Fibroblast of lung (primary cell): ENCODE results near the gene MUC4. TPM values are rescaled to one million over a fixed set of nuclear protein-coding genes. Genes with fewer than 3 reads are reported as not detected.

Experiments used
- DNase-seq, 2 donors: peaks; one replicate each; pipeline versions ENCODE4 v3.0.0 to v3.0.0-alpha.2; 2010; ENCODE audit warnings: low read depth in 2 of 2
- H2AFZ ChIP-seq: 2 replicates; pipeline ENCODE4 v1.5.1; 2012; ENCODE audit warnings: low read length, control low read depth, inconsistent platforms
- H3K27ac ChIP-seq: 2 replicates; pipeline ENCODE4 v1.5.1; 2011; ENCODE audit warnings: low read length, control low read depth; ENCODE audit not compliant: insufficient read depth
- H3K27me3 ChIP-seq: 2 replicates; pipeline ENCODE4 v1.5.1; 2011; ENCODE audit warnings: mild to moderate bottlenecking, low read length; ENCODE audit not compliant: control insufficient read depth, insufficient read depth
- H3K36me3 ChIP-seq: 2 replicates; pipeline ENCODE4 v1.5.1; 2011; ENCODE audit warnings: low read length; ENCODE audit not compliant: control insufficient read depth, insufficient read depth
- H3K4me1 ChIP-seq: 2 replicates; pipeline ENCODE4 v1.5.1; 2011; ENCODE audit warnings: low read length; ENCODE audit not compliant: control insufficient read depth, insufficient read depth; ENCODE audit errors: extremely low read depth
- H3K4me2 ChIP-seq: 2 replicates; pipeline ENCODE4 v1.5.1; 2011; ENCODE audit warnings: low read length, control low read depth; ENCODE audit not compliant: insufficient read depth; ENCODE audit errors: extremely low read depth
- H3K4me3 ChIP-seq, 4 experiments: fragments of 200-600 bp in 1 of 4; sonication (generic) in 1 of 4; replicated peaks in 1 of 4; 2 replicates each; pipeline ENCODE4 v1.5.1; 2011 to 2016; ENCODE audit warnings: low read length in 4 of 4, low read depth in 3 of 4, mild to moderate bottlenecking in 3 of 4, control low read depth in 2 of 4, inconsistent platforms in 1 of 4, mixed read lengths in 1 of 4; ENCODE audit not compliant: insufficient read depth in 1 of 4; ENCODE audit errors: control extremely low read depth in 1 of 4
- H3K79me2 ChIP-seq: 2 replicates; pipeline ENCODE4 v1.5.1; 2012; ENCODE audit warnings: mild to moderate bottlenecking, low read length, inconsistent platforms; ENCODE audit not compliant: control insufficient read depth, insufficient read depth
- H3K9ac ChIP-seq: 2 replicates; pipeline ENCODE4 v1.5.1; 2011; ENCODE audit warnings: mild to moderate bottlenecking, low read length, control low read depth; ENCODE audit not compliant: insufficient read depth
- H3K9me3 ChIP-seq: 2 replicates; pipeline ENCODE4 v1.5.1; 2012; ENCODE audit warnings: low read depth, low read length; ENCODE audit not compliant: control insufficient read depth, insufficient read depth
- H4K20me1 ChIP-seq: 2 replicates; pipeline ENCODE4 v1.5.1; 2011; ENCODE audit warnings: low read length; ENCODE audit not compliant: control insufficient read depth, insufficient read depth; ENCODE audit errors: extremely low read depth
- EZH2 ChIP-seq: IDR thresholded peaks from 2 replicates; pipeline ENCODE4 v1.5.1; 2012; ENCODE audit warnings: low read length, control low read depth, mild to moderate bottlenecking; ENCODE audit errors: missing control alignments
- polyA plus RNA-seq, 2 donors: library from polyadenylated mRNA; depleted of rRNA in 1 of 2; stranded (reverse) in 1 of 2; unstranded in 1 of 2; fragments of >200 nt; gene quantifications; 2 replicates each; pipeline ENCODE4 v1.2.1, GENCODE V29; 2011 to 2012; ENCODE audit warnings: missing spikeins in 1 of 2
- total RNA-seq: library from RNA; depleted of rRNA; stranded (reverse); fragments of >200 nt; gene quantifications from 2 replicates; pipeline ENCODE4 v1.2.1, GENCODE V29; 2014
- TF ChIP-seq, protein P1 (sequence below), 2 donors: IDR thresholded peaks in 1 of 2; conservative IDR thresholded peaks in 1 of 2; 1 replicate in 1 of 2; 2 replicates in 1 of 2; pipeline ENCODE4 v1.5.1; 2011 to 2012; ENCODE audit warnings: low read length in 2 of 2, control low read depth in 1 of 2, inconsistent platforms in 1 of 2, low read depth in 1 of 2, mild to moderate bottlenecking in 1 of 2

Gene MUC4
- total and polyA plus RNA-seq, 2 donors (not counting 1 experiment from before 2014, with no cell fraction given): not detected

DNA sequence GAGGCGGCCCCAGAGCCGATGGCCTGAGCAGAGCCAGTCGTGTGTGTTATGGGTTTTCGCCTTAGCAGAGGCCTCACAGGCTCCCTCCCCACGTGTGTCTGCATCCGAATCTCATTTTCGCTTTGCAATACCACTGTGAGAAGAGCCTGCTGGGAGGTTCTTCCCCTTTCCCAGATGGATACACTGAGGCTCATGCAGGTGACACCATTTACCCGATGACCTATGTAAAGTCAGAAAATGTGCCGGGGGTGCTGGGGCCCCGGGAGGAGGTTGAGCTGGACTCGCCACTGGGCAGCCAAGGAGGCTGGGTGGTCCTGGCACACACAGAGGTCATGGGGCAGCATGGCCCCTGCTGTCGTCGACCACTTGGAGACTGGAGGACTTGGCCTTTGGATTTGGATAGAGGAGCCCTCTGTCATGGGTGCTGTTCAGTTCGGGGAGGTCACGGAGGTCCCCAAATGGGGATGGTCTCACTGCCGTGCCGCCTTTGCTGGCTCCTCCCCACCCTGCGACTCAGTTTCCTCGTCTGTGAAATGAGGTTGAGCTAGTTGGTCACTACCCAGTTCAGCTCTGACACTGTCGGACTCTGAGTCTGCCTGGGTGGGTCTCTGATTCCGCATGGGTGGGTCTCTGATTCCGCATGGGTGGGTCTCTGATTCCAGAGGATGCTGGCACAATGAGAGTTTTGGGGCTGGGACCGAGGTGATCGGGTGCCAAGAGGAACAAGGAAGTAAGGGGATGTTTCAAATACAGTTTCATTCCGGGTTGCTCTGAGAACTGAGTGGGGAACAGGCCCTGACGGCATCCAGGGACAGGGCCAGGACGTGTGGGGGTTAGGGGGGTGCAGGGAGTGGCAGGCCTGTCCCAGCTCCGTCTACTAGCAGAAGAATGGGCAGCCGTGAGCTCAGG is 23.2 kb upstream of the MUC4 start:
- Histone ChIP-seq H3K9me3 (no peaks in the 10 kb centered on the region), H3K4me2 (no peak overlapping the region), H3K4me3 (no peak overlapping the region), H4K20me1 (no peaks in the 10 kb centered on the region), H3K79me2 (no peaks in the 10 kb centered on the region), H3K4me1 (no peaks in the 10 kb centered on the region), H3K36me3 (no peaks in the 10 kb centered on the region), H3K9ac (no peak overlapping the region), H3K27ac (no peak overlapping the region), H2AFZ (no peak overlapping the region), H3K27me3 (peaks cover 13% of the 10 kb centered on the region)
- DNase-seq: no peak
- TF ChIP-seq, protein P1, sequence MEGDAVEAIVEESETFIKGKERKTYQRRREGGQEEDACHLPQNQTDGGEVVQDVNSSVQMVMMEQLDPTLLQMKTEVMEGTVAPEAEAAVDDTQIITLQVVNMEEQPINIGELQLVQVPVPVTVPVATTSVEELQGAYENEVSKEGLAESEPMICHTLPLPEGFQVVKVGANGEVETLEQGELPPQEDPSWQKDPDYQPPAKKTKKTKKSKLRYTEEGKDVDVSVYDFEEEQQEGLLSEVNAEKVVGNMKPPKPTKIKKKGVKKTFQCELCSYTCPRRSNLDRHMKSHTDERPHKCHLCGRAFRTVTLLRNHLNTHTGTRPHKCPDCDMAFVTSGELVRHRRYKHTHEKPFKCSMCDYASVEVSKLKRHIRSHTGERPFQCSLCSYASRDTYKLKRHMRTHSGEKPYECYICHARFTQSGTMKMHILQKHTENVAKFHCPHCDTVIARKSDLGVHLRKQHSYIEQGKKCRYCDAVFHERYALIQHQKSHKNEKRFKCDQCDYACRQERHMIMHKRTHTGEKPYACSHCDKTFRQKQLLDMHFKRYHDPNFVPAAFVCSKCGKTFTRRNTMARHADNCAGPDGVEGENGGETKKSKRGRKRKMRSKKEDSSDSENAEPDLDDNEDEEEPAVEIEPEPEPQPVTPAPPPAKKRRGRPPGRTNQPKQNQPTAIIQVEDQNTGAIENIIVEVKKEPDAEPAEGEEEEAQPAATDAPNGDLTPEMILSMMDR (conservative IDR thresholded peaks at IDR 0.05 in 1 of 2, IDR thresholded peaks at IDR 0.05 in 1 of 2; ENCODE audit: low read depth in 1 of 2, low read length in 2 of 2): no peak
- no peak for TF ChIP-seq EZH2

DNA sequence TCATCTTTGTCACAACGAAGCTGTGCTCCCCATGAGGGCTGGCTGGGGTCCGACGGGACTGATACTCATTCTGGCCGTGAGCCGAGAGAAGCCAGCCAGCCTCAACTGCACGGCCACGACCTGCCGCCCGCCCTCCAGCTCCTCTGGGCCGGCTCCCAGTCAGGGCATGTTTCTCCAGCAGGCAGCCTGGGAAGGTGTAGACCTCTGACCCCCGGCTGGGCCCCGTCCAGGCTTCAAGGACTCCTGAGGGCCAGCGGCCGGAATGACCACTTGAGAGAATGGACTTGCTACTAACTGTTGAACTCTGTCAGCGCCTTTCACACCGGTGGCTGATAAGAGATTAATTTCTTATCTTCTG is 18.1 kb upstream of the MUC4 start:
- H3K4me1 ChIP-seq: no peaks in the 10 kb centered on the region
- DNase-seq: no peak
- H3K4me3 ChIP-seq: no peak overlapping the region
- no peaks in the 10 kb centered on the region for H3K36me3 ChIP-seq
- no peaks in the 10 kb centered on the region for H3K79me2 ChIP-seq
- H4K20me1 ChIP-seq: no peaks in the 10 kb centered on the region
- H3K4me2 ChIP-seq: no peak overlapping the region
- no peak overlapping the region for H3K9ac ChIP-seq
- H2AFZ ChIP-seq: no peak overlapping the region
- H3K9me3 ChIP-seq: no peaks in the 10 kb centered on the region
- no peak overlapping the region for H3K27ac ChIP-seq
- H3K27me3 ChIP-seq: peaks cover 4% of the 10 kb centered on the region
- TF ChIP-seq, protein P1 (conservative IDR thresholded peaks at IDR 0.05 in 1 of 2, IDR thresholded peaks at IDR 0.05 in 1 of 2; ENCODE audit: low read depth in 1 of 2, low read length in 2 of 2): no peak

DNA sequence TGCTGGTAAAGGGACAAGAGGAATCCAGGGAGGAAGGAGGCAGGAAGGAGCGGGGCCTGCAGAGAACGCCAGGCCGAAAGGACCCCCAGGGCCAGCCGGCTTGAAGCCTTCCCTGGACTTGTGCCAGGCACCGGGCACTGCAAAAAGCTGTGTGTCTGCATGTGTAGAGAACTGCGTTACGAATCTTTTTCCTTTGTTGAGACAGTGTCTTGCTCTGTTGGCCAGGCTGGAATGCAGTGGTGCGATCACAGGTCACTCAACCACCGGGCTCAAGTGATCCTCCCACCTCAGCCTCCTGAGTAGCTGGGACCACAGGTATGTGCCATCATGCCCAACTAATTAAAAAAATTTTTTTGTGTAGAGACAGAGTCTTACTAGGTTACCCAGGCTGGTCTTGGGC is 17.0 kb upstream of the MUC4 start:
- no peak overlapping the region for H3K4me2 ChIP-seq
- H3K9me3 ChIP-seq: no peaks in the 10 kb centered on the region
- no peaks in the 10 kb centered on the region for H3K36me3 ChIP-seq
- no peak overlapping the region for H3K4me3 ChIP-seq
- TF ChIP-seq, protein P1 (conservative IDR thresholded peaks at IDR 0.05 in 1 of 2, IDR thresholded peaks at IDR 0.05 in 1 of 2; ENCODE audit: low read depth in 1 of 2, low read length in 2 of 2): no peak
- H3K27ac ChIP-seq: no peak overlapping the region
- no peaks in the 10 kb centered on the region for H4K20me1 ChIP-seq
- no peak overlapping the region for H2AFZ ChIP-seq
- no peak for DNase-seq
- H3K79me2 ChIP-seq: no peaks in the 10 kb centered on the region
- no peaks in the 10 kb centered on the region for H3K4me1 ChIP-seq
- peaks cover 6% of the 10 kb centered on the region for H3K27me3 ChIP-seq
- H3K9ac ChIP-seq: no peak overlapping the region
